Measurements from ENCODE around the gene FASN. TPM values are rescaled to one million over a fixed set of nuclear protein-coding genes. Genes with fewer than 3 reads are reported as not detected.

The FASN gene
- total and polyA plus RNA-seq, 2 donors (not counting 1 experiment from before 2014, with no cell fraction given): 19.4 to 35.6 TPM

DNA sequence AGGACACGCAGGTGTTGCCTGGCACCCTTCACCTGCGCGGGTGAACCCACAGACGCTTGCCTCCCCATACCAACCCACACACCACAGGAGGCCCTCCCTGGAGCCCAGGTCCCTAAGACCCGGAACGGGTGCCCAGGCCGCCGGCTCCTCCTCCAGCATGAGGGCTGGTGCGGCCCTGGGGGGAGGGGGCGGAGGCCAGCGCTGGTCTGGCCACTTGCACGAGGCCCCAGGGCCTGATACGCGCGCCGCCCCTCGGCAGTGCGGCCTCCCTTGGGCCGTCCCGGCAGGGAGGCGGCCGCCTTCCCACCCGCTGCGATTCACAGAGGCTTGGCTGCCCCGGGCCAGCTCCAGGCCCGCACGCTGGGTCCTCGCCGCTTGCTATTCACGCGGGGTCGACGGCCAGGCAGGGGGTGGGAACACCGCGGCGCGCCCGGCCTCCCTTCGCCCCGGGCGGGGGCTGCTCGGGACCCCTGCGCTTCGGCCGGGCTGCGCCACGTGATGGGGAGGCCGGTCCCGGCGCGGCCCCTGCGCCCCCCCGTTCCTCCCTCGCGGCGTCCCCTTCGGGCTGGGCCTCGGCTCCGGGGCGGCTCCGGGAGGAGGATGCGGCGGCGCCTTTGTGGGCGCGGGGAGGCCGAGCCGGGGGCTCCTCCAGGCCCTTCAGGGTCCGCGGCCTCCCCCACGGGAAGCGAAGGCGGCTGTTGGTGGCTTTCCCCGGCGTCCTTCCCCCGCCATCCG is 685 bp downstream of the FASN start:
- peak overlapping the region; percentile 70 for H3K9ac ChIP-seq (ENCODE audit: low read length)
- ATAC-seq (ENCODE audit: low read depth) (no peak), DNase-seq (peak; percentile 58)
- H3K9me3 ChIP-seq (ENCODE audit: control extremely low read depth in 1 of 3, control insufficient read depth in 2 of 3, insufficient read depth in 1 of 3, low read length in 2 of 3): no peaks in the 10 kb centered on the region
- peaks cover 0 to 24% of the 10 kb centered on the region in 2 experiments for H3K36me3 ChIP-seq (replicated peaks in 1 of 2; ENCODE audit: control extremely low read depth in 1 of 2, control insufficient read depth in 1 of 2, extremely low read depth in 1 of 2, insufficient read depth in 2 of 2, low read length in 1 of 2)
- intact Hi-C loops (cut with micrococcal nuclease): loop anchor here (5.0 to 10.0 kb wide), 2 partner anchors 117 to 955 kb away; partner anchors contain the start of gene CCDC57
- peaks cover 35% of the 10 kb centered on the region for H3K79me2 ChIP-seq (ENCODE audit: control insufficient read depth, insufficient read depth, low read length)
- ChIA-PET CTCF (interaction anchor here (1.0 to 1.4 kb wide), 4 partner anchors 9 to 352 kb away, joined by 3 read pairs; no protein-coding TSS in a partner anchor), POLR2A (interaction anchor here (1.8 kb wide), 1 partner anchor 60 kb away, joined by 9 read pairs; the partner anchor contains the start of gene DCXR)
- H4K20me1 ChIP-seq (ENCODE audit: control insufficient read depth, insufficient read depth, low read length, poor library complexity, severe bottlenecking): peaks cover 15% of the 10 kb centered on the region
- Mint-ChIP-seq H3K4me1 (peaks cover 9% of the 10 kb centered on the region), H3K27ac (peak overlapping the region; percentile 75), H3K9me3 (ENCODE audit: insufficient read depth) (no peaks in the 10 kb centered on the region), H3K4me3 (peak overlapping the region; percentile 82), H3K27me3 (no peaks in the 10 kb centered on the region)
- H3K4me2 ChIP-seq (replicated peaks; ENCODE audit: low read depth, low read length, poor library complexity, severe bottlenecking): peak overlapping the region; percentile 99
- H3K27ac ChIP-seq (ENCODE audit: low read length in 2 of 2): peak overlapping the region; percentile 55 to 89
- no peaks in the 10 kb centered on the region for H3K27me3 ChIP-seq (replicated peaks in 1 of 4; ENCODE audit: control extremely low read depth in 1 of 4, control insufficient read depth in 3 of 4, insufficient read depth in 4 of 4, low read length in 3 of 4)
- under 1% methylated on average over 74 of the region's 77 CpGs for WGBS (ENCODE audit: insufficient coverage)
- TF ChIP-seq, protein P1, sequence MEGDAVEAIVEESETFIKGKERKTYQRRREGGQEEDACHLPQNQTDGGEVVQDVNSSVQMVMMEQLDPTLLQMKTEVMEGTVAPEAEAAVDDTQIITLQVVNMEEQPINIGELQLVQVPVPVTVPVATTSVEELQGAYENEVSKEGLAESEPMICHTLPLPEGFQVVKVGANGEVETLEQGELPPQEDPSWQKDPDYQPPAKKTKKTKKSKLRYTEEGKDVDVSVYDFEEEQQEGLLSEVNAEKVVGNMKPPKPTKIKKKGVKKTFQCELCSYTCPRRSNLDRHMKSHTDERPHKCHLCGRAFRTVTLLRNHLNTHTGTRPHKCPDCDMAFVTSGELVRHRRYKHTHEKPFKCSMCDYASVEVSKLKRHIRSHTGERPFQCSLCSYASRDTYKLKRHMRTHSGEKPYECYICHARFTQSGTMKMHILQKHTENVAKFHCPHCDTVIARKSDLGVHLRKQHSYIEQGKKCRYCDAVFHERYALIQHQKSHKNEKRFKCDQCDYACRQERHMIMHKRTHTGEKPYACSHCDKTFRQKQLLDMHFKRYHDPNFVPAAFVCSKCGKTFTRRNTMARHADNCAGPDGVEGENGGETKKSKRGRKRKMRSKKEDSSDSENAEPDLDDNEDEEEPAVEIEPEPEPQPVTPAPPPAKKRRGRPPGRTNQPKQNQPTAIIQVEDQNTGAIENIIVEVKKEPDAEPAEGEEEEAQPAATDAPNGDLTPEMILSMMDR (IDR thresholded peaks at IDR 0.05): no peak
- no peak for TF ChIP-seq EZH2 (IDR thresholded peaks at IDR 0.05; ENCODE audit: borderline replicate concordance, insufficient read depth, low read depth, low read length, poor library complexity, severe bottlenecking)
- peaks cover 16 to 28% of the 10 kb centered on the region in 2 donors for H3K4me1 ChIP-seq (ENCODE audit: control insufficient read depth in 2 of 2, insufficient read depth in 2 of 2, low read length in 2 of 2)
- peak overlapping the region; percentile 82 for H2AFZ ChIP-seq (ENCODE audit: insufficient read depth, low read depth, low read length, poor library complexity, severe bottlenecking)
- H3K4me3 ChIP-seq (ENCODE audit: control extremely low read depth in 1 of 5, extremely low read depth in 1 of 5, insufficient read depth in 1 of 5, low read depth in 2 of 5, low read length in 4 of 5): peak overlapping the region in 4 of 5 experiments; percentile 43 to 75 (median 57)

DNA sequence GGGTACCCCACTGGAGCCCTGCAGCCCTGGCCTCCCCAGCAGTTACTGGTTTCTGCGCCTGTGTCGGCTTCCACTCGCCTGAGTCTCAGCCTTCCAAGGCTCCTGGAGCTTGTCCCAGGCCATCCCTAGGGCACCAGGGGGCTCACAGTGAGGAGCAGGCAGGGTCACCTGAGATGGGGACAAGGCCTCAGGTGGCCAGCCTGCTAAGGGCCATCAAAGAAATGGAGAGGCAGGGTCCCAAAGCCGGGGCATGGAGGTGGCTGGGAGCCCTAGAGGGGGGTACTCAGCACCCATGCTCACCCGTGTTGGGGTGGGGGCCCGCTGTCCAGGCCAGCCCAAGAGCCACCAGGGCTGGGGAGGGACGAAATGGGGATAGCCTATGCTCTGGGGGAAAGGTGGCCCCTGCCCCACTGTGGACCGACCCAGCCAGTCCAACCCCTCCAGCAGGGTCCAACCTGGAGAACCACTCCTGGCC is 1.3 kb downstream of the FASN start:
- peak overlapping the region in 1 of 2 donors; percentile 89 for H3K27ac ChIP-seq (ENCODE audit: low read length in 2 of 2)
- Mint-ChIP-seq H3K4me1 (peaks cover 9% of the 10 kb centered on the region), H3K4me3 (peak overlapping the region; percentile 76), H3K9me3 (ENCODE audit: insufficient read depth) (no peaks in the 10 kb centered on the region), H3K27ac (peak overlapping the region; percentile 75), H3K27me3 (no peaks in the 10 kb centered on the region)
- no peak for TF ChIP-seq EZH2 (IDR thresholded peaks at IDR 0.05; ENCODE audit: borderline replicate concordance, insufficient read depth, low read depth, low read length, poor library complexity, severe bottlenecking)
- TF ChIP-seq, protein P1 (IDR thresholded peaks at IDR 0.05): no peak
- peak overlapping the region; percentile 99 for H3K4me2 ChIP-seq (replicated peaks; ENCODE audit: low read depth, low read length, poor library complexity, severe bottlenecking)
- peak overlapping the region in 4 of 5 experiments; percentile 25 to 75 (median 57) for H3K4me3 ChIP-seq (ENCODE audit: control extremely low read depth in 1 of 5, extremely low read depth in 1 of 5, insufficient read depth in 1 of 5, low read depth in 2 of 5, low read length in 4 of 5)
- H3K27me3 ChIP-seq (replicated peaks in 1 of 4; ENCODE audit: control extremely low read depth in 1 of 4, control insufficient read depth in 3 of 4, insufficient read depth in 4 of 4, low read length in 3 of 4): no peaks in the 10 kb centered on the region
- peaks cover 16 to 28% of the 10 kb centered on the region in 2 donors for H3K4me1 ChIP-seq (ENCODE audit: control insufficient read depth in 2 of 2, insufficient read depth in 2 of 2, low read length in 2 of 2)
- ATAC-seq (ENCODE audit: low read depth) (no peak), DNase-seq (no peak)
- intact Hi-C loops (cut with micrococcal nuclease): loop anchor here (5.0 to 10.0 kb wide), 2 partner anchors 118 to 956 kb away; partner anchors contain the start of gene CCDC57
- WGBS (ENCODE audit: insufficient coverage): 75% methylated on average over 7 of the region's 8 CpGs
- peak overlapping the region; percentile 82 for H2AFZ ChIP-seq (ENCODE audit: insufficient read depth, low read depth, low read length, poor library complexity, severe bottlenecking)
- H3K9me3 ChIP-seq (ENCODE audit: control extremely low read depth in 1 of 3, control insufficient read depth in 2 of 3, insufficient read depth in 1 of 3, low read length in 2 of 3): no peaks in the 10 kb centered on the region
- peaks cover 0 to 30% of the 10 kb centered on the region in 2 experiments for H3K36me3 ChIP-seq (replicated peaks in 1 of 2; ENCODE audit: control extremely low read depth in 1 of 2, control insufficient read depth in 1 of 2, extremely low read depth in 1 of 2, insufficient read depth in 2 of 2, low read length in 1 of 2)
- POLR2A ChIA-PET: no interaction called here
- peak overlapping the region; percentile 70 for H3K9ac ChIP-seq (ENCODE audit: low read length)
- CTCF ChIA-PET: no interaction called here
- peaks cover 15% of the 10 kb centered on the region for H4K20me1 ChIP-seq (ENCODE audit: control insufficient read depth, insufficient read depth, low read length, poor library complexity, severe bottlenecking)
- H3K79me2 ChIP-seq (ENCODE audit: control insufficient read depth, insufficient read depth, low read length): peaks cover 35% of the 10 kb centered on the region

Measured in B cell (primary cell).